Stimulated activated CD4-positive, alpha-beta T cell treated with anti-CD3 and anti-CD28 coated beads, Interleukin-12 subunit alpha, Interleukin-12 subunit beta, amount 100 ng/mL, for 24 hours (primary cell): ENCODE data around the gene BOLL.
"Not testable (repeated sequence)": the region's sequence is repeated elsewhere in the genome, so short reads cannot be mapped to it uniquely, and the experiment has no call there.

Source experiments
- DNase-seq, 2 experiments: peaks; one replicate each; pipeline ENCODE4 v3.0.0-alpha.2; 2020; ENCODE audit warnings: low read depth in 2 of 2

The BOLL gene

DNA sequence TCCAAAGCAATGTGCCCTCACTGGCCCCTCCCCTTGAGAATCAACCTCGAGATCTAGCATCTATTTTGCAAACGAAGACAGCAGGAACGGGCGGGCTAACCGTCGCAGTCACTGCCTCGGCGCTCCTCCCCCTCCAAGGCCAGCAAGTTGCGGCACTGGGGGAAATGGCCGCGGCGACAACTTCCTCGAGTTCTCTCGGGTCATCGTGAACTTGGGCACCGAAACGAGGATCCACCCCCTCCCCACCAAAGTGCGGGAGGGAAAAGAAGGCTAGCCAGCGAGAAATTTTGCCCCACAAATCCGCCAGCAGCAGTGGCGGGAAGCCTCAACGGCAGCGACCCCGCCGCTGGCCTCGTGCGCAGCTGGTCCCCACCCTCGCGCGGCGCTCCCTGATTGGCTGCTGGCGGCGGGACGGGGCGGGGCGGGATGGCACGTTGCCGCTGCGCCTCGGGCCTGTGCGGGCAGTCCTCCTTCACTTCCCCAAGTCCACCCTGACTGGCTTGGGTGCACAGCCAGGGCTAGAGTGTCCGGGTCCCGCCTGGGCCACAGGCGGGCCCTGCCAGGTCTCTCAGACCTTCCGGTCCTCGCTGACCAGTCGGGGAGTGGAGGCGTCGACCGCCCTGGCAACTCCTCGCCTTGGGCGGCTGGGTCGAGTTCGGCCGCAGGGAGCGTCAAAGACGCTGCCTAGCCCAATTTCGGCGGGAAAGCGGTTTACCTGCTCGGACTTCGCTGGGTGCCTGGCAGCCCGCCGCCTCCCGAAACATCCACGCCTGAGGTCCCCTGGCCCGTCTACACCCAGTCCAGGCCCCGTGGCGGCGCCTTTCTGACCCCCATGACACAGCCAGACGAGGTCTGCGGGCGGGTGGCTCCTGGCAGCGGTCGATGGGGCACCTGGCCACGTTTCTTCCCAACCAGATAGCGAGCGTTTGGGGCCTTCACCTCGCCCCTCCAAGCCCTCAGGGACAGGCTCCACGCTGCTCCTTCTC is at the start of gene BOLL:
BOLL (minus strand) TSS at position 364 of the 986 bp plus-strand sequence. CDS start 3,469 bp downstream, outside the sequence.
- no peak for DNase-seq

DNA sequence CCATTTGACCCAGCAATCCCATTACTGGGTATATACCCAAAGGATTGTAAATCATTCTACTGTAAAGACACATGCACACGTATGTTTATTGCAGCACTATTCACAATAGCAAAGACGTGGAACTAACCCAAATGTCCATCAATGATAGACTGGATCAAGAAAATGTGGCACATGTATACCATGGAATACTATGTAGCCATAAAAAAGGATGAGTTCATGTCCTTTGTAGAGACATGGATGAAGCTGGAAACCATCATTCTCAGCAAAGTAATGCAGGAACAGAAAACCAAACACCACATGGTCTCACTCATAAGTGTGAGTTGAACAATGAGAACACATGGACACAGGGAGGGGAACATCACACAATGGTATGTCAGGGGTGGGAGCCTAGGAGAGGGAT is 49.7 kb upstream of the BOLL start:
- DNase-seq: not testable (repeated sequence)

DNA sequence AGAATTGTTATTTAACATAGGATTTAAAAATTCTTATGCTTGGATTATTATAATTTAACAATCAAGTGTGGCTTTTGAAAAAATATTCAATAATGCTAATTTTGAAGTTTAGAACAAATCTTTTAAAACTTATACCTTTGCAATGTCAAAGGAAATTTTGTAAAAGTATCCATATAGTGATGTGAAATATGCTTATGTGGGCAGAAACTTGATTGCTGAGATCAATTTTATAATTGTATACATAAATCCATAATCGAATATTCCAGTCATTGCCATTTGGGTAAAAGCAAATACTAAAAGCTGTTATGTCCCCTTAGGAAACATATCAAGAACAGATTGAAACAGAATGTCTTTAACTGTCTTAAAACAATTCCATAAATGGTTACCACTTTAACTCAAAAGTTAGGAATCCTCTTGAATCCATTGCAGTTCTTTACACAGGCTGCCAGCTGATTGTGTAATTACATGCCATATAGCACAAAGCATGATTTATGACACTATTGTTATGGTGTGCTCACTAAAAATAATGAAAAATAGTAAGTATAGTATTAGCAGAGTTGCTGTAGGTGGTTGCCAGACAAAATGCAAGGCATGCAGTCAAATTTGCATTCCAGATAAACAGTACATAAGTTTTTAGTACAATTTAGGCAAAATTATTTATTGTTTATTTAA is 43.5 kb upstream of the BOLL start:
- no peak for DNase-seq

GRCh38 chr2:197827618-197828017 is 42.5 kb upstream of the BOLL start:
- no peak for DNase-seq

DNA sequence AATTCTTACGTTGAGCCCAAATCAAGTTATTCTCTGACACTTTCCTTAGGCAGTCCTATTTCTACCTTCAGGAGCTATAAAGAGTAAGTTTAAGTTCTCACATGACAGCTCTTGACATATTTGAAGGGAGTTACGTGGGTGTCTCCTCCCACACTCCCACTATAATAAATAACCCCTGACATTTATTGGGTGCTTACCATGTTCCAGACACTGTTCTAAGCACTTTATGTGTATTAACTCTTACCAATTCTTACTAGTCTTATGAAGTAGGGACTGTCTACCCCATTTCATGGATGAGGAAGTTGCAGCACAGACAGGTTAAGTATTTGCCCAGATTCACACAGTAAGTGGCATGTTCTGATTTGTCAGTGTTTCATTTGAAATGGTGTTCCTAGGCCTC is 37.2 kb upstream of the BOLL start:
- no peak for DNase-seq

GRCh38 chr2:197821550-197822289 is 36.6 kb upstream of the BOLL start:
- DNase-seq: no peak

DNA sequence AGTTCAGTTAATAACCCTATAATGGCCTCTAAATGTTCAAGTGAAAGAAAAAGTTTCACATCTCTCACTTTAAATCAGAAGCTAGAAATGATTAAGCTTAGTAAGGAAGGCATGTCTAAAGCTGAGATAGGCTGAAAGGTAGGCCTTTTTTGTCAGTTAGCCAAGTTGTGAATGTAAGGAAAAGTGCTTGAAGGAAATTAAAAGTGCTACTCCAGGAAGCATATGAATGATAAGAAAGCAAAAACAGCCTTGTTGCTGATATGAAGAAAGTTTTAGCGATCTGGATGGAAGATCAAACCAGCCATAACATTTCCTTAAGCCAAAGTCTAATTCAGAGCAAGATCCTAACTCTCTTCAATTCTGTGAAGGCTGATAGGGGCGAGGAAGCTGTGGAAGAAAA is 29.4 kb upstream of the BOLL start:
- no peak for DNase-seq

GRCh38 chr2:197813093-197813787 is 28.1 kb upstream of the BOLL start:
- DNase-seq: no peak

DNA sequence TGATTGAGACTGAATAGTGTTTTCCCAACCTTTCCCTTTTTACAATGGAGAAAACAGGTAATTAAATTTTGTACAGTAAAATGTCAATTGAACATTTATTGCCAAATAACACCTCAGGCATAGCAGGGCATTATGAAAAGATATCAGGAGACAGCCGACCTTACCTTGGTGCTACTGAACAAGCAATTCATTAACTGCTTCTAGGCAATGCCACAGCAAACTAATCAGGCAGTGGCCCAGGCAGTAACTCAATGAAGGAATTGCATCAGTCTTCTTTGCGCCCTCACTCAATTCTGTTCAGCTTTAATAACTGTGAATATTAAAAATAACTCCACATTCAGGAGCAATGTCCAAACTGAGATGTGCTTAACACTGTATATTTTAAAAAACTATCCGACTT is 25.4 kb upstream of the BOLL start:
- no peak for DNase-seq

DNA sequence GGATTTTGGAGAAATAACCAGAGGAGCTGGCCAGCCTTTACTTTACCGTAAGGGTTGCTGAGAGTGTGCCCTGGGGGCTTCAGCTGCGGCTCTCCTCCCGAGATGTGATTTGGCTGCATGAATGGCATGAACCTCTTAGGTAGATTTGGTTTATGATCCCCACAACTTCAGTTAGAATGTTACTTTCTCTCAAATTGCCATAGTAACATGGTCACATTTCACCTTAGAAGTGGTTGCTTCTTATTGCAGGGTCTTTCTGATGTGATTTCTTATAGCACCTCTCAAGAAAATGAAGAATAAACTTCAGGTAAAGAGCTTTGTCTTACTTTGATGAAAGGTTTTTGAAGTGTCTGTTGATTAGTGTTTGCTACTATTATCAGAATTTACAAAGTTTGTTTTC is 24.9 kb upstream of the BOLL start:
- no peak for DNase-seq

GRCh38 chr2:197809064-197809463 is 23.9 kb upstream of the BOLL start:
- no peak for DNase-seq

DNA sequence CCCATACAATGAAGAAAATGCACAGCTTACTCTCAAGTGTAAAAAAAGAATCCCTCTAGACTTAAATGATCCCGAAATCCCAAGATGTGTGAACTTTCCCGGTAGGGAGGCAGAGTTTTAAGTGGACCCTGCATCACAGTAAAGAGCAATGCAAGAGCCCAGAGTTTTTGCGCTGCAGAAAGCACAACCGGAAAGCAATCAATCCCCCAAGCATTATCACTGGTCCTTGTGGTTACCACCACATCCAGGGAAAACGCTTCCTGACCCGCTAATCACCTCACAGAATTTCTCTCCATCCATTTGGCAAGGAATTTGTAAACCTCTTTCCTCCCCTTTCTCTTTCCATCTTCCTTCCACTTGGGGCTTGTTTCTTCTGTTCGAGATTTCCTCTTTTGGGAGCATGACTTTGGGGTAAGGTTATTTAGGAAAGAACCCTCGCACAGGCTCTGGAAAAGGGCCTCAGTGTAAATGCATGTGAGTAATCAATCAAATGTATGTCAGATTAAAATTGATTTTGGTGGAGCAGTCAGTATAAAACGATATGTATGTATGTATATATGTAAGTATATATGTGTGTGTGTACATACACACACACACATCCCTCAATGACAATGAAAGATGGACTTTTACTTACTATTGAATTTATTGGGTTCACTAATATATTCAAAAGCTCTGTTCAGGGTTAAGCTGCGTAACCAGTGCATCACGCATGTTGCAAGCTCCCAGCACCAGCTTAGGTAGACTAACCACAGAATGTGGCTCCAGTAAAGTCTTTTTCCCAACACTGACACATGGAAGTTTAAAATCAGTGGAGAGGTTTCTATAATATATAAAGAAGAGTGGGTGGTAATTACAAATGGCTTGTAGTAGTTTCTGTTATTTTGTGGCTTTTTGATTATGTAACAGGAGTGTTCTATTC is 20.9 kb upstream of the BOLL start:
- no peak for DNase-seq

- peak; percentile 11 to 15 for DNase-seq
Observed at GRCh38 chr2:197804758-197805714, 19.9 kb upstream of the BOLL start.

DNA sequence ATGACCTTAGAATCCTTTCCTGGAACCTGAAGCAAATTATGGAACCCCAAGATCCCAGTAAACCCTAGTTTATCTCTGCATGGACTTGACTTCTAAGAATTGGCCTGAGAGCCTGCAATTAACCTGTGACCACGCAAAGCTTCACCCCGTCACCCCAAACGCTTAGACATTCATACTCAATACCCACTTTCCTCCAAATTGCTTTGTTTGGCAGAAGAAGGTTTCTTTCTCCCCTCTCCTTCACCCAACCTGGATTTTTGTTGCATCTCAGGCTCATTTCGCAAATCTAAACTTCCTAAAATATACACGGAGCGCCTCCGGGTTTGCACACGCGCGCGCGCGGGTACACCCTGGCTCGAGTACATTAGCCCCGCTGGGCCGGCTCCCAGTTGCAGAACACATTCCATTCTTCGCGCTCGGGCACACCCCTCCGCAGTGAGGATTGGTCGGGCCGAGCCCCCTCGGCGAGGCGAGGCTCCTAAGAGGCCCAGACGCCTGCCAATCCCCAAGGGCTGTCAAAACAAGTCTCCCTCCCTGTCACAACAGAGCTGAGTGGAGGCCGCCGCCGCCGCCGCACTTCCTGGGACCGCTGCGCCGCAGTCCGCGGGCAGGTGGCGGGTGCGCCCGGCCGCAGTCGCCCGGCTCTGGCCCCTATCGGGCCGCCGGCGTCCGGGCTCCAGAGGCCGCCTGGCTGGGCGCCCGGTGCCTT is 19.1 kb upstream of the BOLL start, which contains the start of gene PLCL1:
PLCL1 (plus strand) TSS at position 545 of the 709 bp plus-strand sequence.
- peak; percentile 81 to 87 for DNase-seq

GRCh38 chr2:197803033-197803444 is 17.9 kb upstream of the BOLL start:
- DNase-seq: no peak

DNA sequence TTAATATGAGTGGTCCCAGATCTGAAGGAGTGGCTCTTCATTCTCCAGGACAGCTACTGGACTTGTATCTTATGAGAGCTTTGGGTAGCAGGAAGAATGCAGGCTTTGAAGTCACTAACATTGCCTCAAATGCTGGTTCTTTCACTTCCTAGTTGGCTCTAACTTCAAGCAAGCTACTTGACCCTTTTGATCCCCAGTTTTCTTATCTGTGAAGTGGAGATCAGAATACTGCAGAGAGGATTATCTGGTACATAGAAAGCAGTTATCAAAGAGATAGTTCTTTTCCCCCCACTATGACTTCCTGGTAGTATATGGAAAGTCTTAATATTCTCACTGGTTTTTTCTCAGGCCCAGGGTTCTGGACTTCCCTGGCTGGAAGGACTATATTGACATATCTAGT is 15.9 kb upstream of the BOLL start:
- DNase-seq: no peak

DNA sequence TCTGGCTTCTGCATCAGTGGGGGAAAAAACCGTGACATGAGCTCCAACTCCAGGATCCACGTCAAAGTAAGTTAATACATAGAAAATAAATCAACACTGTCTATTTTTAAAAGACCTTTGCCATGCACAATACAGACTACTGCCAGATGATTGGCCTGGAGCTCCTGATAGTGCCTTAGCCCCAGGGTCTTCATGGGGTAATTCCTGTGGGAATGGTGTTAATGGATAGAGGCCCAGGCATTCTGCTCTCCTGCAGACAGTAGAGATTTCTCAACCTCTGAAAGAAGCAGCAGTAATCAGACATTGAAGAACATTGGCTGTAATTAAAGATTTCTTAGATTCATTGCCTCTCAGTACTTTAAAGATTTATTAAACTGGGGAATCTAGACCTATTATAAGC is 15.0 kb upstream of the BOLL start:
- no peak for DNase-seq

- no peak for DNase-seq
Observed at GRCh38 chr2:197799068-197799467, 13.9 kb upstream of the BOLL start.

DNA sequence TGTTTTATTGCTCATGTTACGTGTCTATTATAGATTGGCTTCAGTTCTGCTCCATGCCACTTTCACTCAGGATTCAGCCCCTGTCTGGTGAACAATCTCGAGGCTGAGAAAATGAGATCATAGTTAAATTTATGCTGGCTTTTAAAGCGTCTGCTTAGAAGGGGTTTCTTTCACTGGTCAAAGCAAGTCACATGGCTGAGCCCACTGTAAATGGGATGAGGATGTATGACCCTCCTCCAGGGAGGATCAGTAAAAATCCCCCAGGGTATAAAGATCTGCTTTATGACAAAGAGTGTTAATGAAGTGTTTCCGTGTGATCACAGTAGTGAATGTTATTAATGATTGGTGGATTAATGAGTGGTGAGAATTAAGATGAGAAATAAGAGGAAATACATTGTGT is 13.1 kb upstream of the BOLL start:
- DNase-seq: no peak
